DMS153 treated with DMSO at 0.1 percent for 48 hours (cell line): ENCODE results near the gene PHF14.

Source experiments
- DNase-seq: peaks from one replicate; lab custom pipeline; 2025; ENCODE audit not compliant: unreplicated experiment; lab: John Stamatoyannopoulos, UW

The PHF14 gene

GRCh38 chr7:11196143-11196542 lies 222.5 kb downstream of the PHF14 start:
- no peak for DNase-seq

- no peak for DNase-seq
Measured at GRCh38 chr7:11203224-11203623, 229.6 kb downstream of the PHF14 start.

GRCh38 chr7:11203683-11204082 lies 230.0 kb downstream of the PHF14 start:
- DNase-seq = no peak

GRCh38 chr7:11206177-11206899 lies 232.7 kb downstream of the PHF14 start:
- DNase-seq = no peak

GRCh38 chr7:11207565-11207964 lies 233.9 kb downstream of the PHF14 start:
- no peak for DNase-seq

GRCh38 chr7:11208883-11209465 lies 235.3 kb downstream of the PHF14 start:
- no peak for DNase-seq

- DNase-seq = no peak
Measured at GRCh38 chr7:11210374-11210773, 236.7 kb downstream of the PHF14 start.

- DNase-seq = peak; percentile 86
Measured at GRCh38 chr7:11212080-11212711, 238.5 kb downstream of the PHF14 start.

- no peak for DNase-seq
Measured at GRCh38 chr7:11212816-11213215, 239.1 kb downstream of the PHF14 start.

GRCh38 chr7:11213266-11213665 lies 239.6 kb downstream of the PHF14 start:
- DNase-seq = no peak

- no peak for DNase-seq
Measured at GRCh38 chr7:11216276-11216675, 242.6 kb downstream of the PHF14 start.

- no peak for DNase-seq
Measured at GRCh38 chr7:11217848-11218565, 244.3 kb downstream of the PHF14 start.
